NAMALWA (cell line): ENCODE measurements around the gene RAD51B.

Experiments
- DNase-seq: peaks from one replicate; pipeline ENCODE4 v3.0.0-alpha.2; 2015; ENCODE audit warnings: low spot score

RAD51B gene

DNA sequence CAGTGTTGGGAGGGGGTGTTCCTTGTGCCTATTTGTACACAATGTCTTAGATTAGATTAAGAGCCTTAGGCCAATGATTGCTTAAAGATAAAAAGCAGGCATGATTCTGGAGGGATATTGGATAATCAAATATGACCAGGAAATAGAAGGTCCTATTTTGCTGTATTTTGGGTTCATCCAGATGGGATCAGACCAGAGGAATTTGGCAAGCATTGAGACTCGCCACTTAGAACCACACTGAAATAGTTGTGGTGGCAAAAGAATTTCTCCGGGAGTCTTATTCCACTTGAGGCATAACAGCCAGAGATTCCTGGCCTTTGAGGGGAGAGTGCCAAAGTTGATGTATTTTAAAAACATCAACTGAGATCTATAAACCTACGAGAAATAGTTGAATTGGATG lies 327.2 kb downstream of the RAD51B start:
- DNase-seq = no peak

- DNase-seq = no peak
Measured at GRCh38 chr14:68147303-68147702, 327.7 kb downstream of the RAD51B start.

- DNase-seq = no peak
Measured at GRCh38 chr14:68148276-68148675, 328.7 kb downstream of the RAD51B start.

- DNase-seq = no peak
Measured at GRCh38 chr14:68148763-68149162, 329.2 kb downstream of the RAD51B start.

DNA sequence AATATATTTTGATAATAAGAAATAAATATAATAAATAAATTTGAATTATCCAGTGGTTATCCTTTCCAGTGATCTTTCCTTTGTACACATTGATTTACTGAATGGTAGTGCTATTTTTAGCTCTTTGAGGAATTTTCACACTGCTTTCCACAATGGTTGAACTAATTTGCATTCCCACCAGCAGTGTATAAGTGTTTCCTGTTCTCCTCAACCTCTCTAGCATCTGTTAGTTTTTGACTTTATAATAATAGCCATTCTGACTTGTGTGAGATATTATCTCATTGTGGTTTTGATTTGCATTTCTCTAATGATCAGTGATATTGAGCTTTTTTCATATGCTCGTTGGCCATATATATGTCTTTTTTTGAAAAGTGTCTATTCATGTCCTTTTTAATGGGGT lies 333.7 kb downstream of the RAD51B start:
- DNase-seq = no peak

GRCh38 chr14:68154275-68154674 lies 334.7 kb downstream of the RAD51B start:
- DNase-seq = no peak

- no peak for DNase-seq
Measured at GRCh38 chr14:68157971-68158371, 338.4 kb downstream of the RAD51B start.

DNA sequence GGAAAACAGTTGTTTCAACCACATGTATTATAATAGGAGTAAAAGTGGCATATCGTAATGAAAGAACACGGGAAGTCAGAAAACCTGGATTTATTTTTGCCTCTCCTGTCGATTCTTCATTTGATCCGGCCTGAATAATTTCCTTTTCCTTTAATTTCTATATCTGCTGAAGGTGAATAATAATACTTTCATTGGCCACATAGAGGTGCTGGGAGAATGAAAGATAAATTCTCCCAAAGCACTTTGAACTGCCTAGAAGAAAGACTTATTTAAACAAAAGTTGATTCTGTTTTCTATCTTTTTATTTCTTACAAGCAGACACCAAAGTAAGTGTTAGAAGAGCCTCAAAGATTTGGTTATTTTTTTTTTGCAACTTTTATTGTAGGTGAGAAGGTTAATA lies 339.1 kb downstream of the RAD51B start:
- no peak for DNase-seq

GRCh38 chr14:68159701-68160633 lies 340.4 kb downstream of the RAD51B start:
- DNase-seq = no peak

DNA sequence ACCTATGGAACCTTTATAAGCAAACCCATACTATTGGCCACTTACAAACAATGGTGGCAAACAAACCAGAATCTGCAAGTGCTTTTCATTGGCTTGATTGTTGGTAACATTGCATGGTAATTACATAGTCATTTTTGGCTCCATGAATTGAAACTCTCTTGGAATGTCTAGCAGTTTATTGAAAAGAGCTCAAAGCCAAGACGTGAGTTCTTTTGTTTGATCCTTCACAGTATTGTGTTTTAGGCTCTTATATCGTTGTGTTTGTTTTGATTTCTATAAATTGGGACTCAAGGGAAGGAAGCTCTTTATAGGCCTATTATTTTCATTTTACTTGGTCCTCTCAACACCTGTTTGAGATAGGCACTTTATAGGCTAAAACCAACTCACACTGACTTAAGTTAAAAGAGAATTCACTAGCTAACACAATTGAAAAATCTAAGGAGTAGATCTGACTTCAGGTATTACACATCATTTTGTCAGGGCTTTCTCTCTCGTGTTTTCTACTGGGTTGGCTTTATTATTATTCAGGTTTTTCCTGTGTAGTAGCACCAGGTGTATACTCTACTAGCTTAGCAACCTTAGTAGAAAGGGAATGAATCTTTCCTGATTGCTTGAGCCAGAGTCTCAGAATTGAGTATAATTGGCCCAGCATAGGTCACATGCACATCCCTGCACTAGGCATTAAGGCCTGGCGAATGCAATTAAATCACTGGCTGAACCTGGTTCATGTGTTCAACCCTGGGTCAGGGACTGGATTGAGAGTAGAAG lies 341.4 kb downstream of the RAD51B start:
- DNase-seq = no peak

DNA sequence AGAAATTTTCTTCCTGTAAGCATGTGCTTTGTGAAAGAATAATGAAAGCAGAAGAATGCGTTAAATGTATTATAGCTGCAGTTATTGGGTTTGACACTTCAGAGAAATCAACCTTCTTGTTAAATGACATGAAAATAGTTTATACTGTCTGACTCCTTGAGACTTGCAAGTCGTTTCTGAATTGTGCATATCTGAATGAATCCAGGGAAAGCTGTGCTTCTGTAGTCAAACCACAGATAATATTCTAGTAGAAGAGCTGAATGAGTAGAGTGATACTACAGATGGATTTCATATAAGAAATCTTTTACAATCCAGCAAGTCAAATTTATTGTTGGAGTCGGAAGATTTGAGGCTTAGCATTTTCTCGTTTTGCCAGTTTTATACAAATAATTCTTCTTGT lies 343.3 kb downstream of the RAD51B start:
- DNase-seq = no peak

DNA sequence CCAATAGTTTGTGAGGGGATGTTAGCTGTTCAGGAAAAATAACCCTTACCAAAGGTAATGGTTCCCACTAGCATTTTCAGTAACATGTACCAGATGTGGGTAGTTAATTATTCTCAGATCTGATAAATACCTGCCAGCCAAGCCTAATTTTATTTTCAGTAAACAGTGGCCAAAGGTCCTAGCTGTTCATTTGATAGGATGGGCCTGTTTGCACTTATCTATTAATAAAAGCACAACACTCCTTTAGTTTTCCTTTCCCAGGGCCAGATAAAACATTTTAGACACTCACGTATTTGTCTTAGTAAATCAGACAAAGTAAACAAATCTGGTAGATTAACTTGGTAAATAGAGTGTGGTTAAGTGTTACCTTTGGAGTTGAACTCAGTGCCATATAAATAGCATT lies 345.1 kb downstream of the RAD51B start:
- no peak for DNase-seq

GRCh38 chr14:68165274-68165843 lies 345.8 kb downstream of the RAD51B start:
- DNase-seq = no peak

GRCh38 chr14:68166731-68167382 lies 347.3 kb downstream of the RAD51B start:
- DNase-seq = no peak

GRCh38 chr14:68167383-68168087 lies 348.0 kb downstream of the RAD51B start:
- DNase-seq = no peak

DNA sequence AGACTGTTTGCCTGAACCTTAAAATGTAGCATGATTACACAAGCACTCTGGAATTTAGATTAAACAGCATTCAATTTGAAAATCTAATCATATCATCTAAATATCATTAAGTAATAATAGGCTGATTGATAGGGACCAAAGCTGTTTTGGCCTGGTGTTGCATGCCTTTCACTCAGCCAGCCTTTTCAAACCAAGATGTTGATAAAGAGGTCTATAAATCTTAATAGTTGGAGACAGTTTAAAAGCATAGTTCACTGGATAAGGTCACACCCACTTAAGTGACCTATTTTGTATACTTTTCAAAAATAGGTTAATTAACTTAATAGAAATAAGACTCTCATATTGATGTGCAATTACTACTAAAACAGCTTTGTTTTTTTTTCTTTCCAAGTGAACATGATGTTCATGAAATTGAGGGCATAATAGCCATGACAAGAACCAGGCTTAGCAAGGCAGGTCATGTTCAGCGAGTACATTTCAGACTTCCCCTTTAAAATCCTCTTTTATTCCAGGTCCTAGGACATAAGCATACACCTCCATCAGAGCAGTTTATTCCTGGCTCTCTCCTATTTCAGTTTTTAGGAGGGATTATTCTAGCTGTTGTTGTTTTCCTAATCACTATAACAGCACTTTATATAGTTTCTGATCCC lies 349.0 kb downstream of the RAD51B start:
- DNase-seq = no peak

- no peak for DNase-seq
Measured at GRCh38 chr14:68172216-68172615, 352.6 kb downstream of the RAD51B start.

DNA sequence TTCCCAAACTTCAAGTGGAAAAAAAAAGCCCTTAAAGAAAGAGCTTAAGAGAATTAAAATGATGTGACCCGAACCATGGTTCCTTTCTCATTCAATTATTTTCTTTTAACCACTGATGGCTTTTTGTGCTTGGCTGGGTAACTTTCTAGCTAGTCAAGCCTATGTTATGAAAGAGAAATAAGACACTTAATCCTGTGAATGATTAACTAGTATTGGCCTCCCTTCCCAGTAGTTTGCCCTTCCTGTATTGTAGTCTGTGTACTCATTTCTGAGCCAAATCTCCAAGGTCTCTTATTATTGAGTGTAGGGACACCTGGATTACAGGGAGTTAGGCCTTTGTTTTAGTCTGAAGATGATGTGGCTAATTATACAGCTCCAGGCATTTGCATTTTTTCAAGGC lies 353.0 kb downstream of the RAD51B start:
- DNase-seq = no peak

DNA sequence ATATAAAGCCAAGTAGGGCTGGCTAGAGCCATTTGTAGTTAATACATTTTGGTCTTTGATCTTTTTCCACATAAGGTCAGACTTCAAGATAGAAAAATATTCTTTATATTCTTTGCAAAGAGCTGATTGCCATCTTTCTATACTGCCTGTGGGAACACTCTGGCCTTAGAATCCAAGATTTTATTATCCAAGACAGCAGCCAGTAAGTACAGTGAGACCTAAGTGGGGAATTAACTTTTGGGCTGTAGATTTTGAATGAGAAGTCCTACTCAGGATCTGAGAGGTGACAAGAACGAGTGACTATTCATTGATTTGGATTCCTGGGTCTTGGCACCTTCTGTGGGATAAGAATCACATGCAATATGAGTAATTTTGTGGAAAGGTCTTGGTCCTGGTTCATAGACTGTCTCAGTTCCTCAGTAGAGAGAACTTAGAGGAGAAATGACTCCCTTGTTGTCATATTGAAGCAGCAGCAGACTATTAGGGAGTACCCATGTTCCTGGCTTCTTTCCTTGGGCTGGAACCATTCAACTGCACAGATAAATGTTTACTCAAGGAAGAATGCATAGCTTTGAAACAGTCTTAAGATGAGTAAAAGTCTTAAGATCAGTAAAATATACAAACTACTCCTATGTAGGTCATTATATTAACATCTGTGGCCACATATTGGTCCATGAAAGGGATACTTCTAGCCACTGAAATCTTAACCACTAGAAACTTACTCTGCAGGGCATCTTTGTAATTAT lies 353.8 kb downstream of the RAD51B start:
- DNase-seq = no peak

- DNase-seq = no peak
Measured at GRCh38 chr14:68174446-68174845, 354.9 kb downstream of the RAD51B start.
